ENCODE results near the gene NCOA6. TPM values are rescaled to one million over a fixed set of nuclear protein-coding genes. Genes with fewer than 3 reads are reported as not detected.

The NCOA6 gene
- total RNA-seq, 1 experiment from 2014 or later: 9.8 TPM

DNA sequence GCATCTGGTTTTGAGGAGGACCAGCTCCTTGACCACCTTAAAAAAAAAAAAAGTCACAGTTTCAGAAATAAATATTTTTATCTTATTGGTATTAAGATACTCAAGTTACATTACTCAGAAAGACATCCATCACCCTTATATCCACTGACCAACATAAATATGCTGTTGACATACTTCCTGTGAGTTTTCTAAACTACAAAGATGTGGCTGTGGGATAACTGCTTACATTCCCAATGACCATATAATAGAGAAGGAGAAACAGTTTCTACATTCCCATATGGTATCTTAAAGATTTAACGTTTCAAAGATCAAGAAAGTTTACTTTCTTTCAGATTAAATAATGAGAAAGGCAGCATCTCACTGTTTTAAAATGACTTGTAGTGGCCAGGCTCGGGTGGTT is 75.0 kb downstream of the NCOA6 start:
- TF ChIP-seq EZH2phosphoT487 (IDR thresholded peaks at IDR 0.05; ENCODE audit: borderline replicate concordance, low read length): no peak
- TF ChIP-seq, protein P1, sequence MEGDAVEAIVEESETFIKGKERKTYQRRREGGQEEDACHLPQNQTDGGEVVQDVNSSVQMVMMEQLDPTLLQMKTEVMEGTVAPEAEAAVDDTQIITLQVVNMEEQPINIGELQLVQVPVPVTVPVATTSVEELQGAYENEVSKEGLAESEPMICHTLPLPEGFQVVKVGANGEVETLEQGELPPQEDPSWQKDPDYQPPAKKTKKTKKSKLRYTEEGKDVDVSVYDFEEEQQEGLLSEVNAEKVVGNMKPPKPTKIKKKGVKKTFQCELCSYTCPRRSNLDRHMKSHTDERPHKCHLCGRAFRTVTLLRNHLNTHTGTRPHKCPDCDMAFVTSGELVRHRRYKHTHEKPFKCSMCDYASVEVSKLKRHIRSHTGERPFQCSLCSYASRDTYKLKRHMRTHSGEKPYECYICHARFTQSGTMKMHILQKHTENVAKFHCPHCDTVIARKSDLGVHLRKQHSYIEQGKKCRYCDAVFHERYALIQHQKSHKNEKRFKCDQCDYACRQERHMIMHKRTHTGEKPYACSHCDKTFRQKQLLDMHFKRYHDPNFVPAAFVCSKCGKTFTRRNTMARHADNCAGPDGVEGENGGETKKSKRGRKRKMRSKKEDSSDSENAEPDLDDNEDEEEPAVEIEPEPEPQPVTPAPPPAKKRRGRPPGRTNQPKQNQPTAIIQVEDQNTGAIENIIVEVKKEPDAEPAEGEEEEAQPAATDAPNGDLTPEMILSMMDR (conservative IDR thresholded peaks at IDR 0.05; ENCODE audit: low read depth, low read length): no peak
- TF ChIP-seq EZH2 (IDR thresholded peaks at IDR 0.05; ENCODE audit: low read length, unreplicated experiment): no peak
- H3K27me3 ChIP-seq (ENCODE audit: low read length): no peaks in the 10 kb centered on the region
- CTCF ChIA-PET: no interaction called here
- no peak overlapping the region for H2AFZ ChIP-seq (ENCODE audit: low read length)
- POLR2A ChIA-PET (ENCODE audit: unreplicated experiment): interaction anchor here (0.6 kb wide), 1 partner anchor 741 kb away, joined by 7 read pairs; no protein-coding TSS in a partner anchor
- H3F3A ChIP-seq (ENCODE audit: low read length, unreplicated experiment): no peaks in the 10 kb centered on the region
- ATAC-seq (no peak), DNase-seq (no peak)
- no peak overlapping the region for H3K27ac ChIP-seq (ENCODE audit: low read length)
- intact Hi-C loops (cut with micrococcal nuclease): no loop called here
- no peak overlapping the region for H3K4me2 ChIP-seq (ENCODE audit: low read length)
- BruUV-seq (replicated peaks): no TSS peak
- H3K9me2 ChIP-seq (replicated peaks; ENCODE audit: low read length): no peaks in the 10 kb centered on the region
- H4K20me1 ChIP-seq (ENCODE audit: low read length): no peaks in the 10 kb centered on the region
- peaks cover 52% of the 10 kb centered on the region; the same call in 1 of the 2 replicates for H3K36me3 ChIP-seq (ENCODE audit: low read depth, low read length)
- no peak overlapping the region for H3K4me3 ChIP-seq (ENCODE audit: low read length)
- no peaks in the 10 kb centered on the region for H3K9me3 ChIP-seq (ENCODE audit: low read length)
- no peaks in the 10 kb centered on the region for H3K79me2 ChIP-seq (ENCODE audit: low read length)
- no peaks in the 10 kb centered on the region for H3K4me1 ChIP-seq (ENCODE audit: insufficient read depth, low read length)
- no peak overlapping the region for H3K9ac ChIP-seq (ENCODE audit: low read length)

DNA sequence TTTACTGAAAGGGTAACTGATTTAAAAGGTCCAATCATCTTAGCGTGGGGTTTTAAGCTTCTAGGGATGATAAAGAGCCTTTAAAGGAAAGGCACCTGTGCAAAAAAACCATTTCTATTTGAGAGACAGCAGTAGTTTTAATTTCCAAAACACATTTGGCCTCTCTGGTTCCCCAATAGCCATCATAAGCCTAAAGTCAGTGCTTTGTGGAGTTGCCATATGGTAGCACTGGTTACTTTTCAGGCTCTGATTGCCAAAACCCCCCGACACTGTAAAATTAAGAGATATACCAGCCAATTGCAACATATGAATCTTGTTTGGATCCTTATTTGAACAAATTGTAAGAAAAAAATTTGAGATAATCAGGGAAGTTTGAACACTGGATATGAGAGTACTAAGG is 76.7 kb downstream of the NCOA6 start:
- Histone ChIP-seq H3K27me3 (ENCODE audit: low read length) (no peaks in the 10 kb centered on the region), H3K27ac (ENCODE audit: low read length) (no peak overlapping the region), H3K9me3 (ENCODE audit: low read length) (no peaks in the 10 kb centered on the region), H3K4me3 (ENCODE audit: low read length) (no peak overlapping the region), H3F3A (ENCODE audit: low read length, unreplicated experiment) (no peaks in the 10 kb centered on the region), H4K20me1 (ENCODE audit: low read length) (no peaks in the 10 kb centered on the region), H3K9me2 (replicated peaks; ENCODE audit: low read length) (no peaks in the 10 kb centered on the region), H3K4me1 (ENCODE audit: insufficient read depth, low read length) (no peaks in the 10 kb centered on the region), H2AFZ (ENCODE audit: low read length) (no peak overlapping the region), H3K79me2 (ENCODE audit: low read length) (no peaks in the 10 kb centered on the region), H3K36me3 (ENCODE audit: low read depth, low read length) (peaks cover 53% of the 10 kb centered on the region; the same call in 1 of the 2 replicates), H3K9ac (ENCODE audit: low read length) (no peak overlapping the region), H3K4me2 (ENCODE audit: low read length) (no peak overlapping the region)
- no TSS peak for BruUV-seq (replicated peaks)
- CTCF ChIA-PET: no interaction called here
- TF ChIP-seq EZH2 (IDR thresholded peaks at IDR 0.05; ENCODE audit: low read length, unreplicated experiment): no peak
- TF ChIP-seq, protein P1 (conservative IDR thresholded peaks at IDR 0.05; ENCODE audit: low read depth, low read length): no peak
- no peak for TF ChIP-seq EZH2phosphoT487 (IDR thresholded peaks at IDR 0.05; ENCODE audit: borderline replicate concordance, low read length)
- ATAC-seq: no peak
- POLR2A ChIA-PET (ENCODE audit: unreplicated experiment): no interaction called here
- intact Hi-C loops (cut with micrococcal nuclease): no loop called here
- no peak for DNase-seq

DNA sequence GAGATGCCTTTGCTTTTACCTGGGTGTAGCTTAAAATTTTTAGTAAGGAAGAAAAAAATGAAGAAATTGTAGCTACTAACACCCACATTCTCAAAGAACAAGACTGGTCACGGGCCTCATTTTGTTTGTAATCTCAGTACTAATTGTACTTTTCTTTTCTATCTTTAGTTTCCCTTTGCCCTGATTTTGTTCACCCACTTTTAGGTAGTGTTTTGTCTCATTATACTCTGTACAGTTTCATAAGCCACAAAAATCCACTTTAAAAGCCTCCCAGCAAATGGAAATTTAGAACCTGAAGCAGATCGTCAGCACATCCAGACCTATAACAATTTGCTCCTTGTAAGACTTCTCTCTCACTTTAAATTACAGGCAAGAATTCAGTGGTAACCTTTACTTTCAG is 78.0 kb downstream of the NCOA6 start:
- POLR2A ChIA-PET (ENCODE audit: unreplicated experiment): no interaction called here
- no TSS peak for BruUV-seq (replicated peaks)
- CTCF ChIA-PET: interaction anchor here (0.6 kb wide), 1 partner anchor 128 kb away, joined by 5 read pairs; no protein-coding TSS in a partner anchor

More for the DNA sequence above, 78.0 kb downstream of the NCOA6 start:
- Histone ChIP-seq H3K9me3 (ENCODE audit: low read length) (no peaks in the 10 kb centered on the region), H3K9ac (ENCODE audit: low read length) (no peak overlapping the region), H3K4me1 (ENCODE audit: insufficient read depth, low read length) (no peaks in the 10 kb centered on the region), H2AFZ (ENCODE audit: low read length) (no peak overlapping the region), H3K36me3 (ENCODE audit: low read depth, low read length) (peaks cover 58% of the 10 kb centered on the region), H3K9me2 (replicated peaks; ENCODE audit: low read length) (no peaks in the 10 kb centered on the region), H3F3A (ENCODE audit: low read length, unreplicated experiment) (no peaks in the 10 kb centered on the region), H3K4me3 (ENCODE audit: low read length) (no peak overlapping the region), H3K4me2 (ENCODE audit: low read length) (no peak overlapping the region), H3K27me3 (ENCODE audit: low read length) (no peaks in the 10 kb centered on the region), H3K79me2 (ENCODE audit: low read length) (no peaks in the 10 kb centered on the region), H3K27ac (ENCODE audit: low read length) (no peak overlapping the region), H4K20me1 (ENCODE audit: low read length) (no peaks in the 10 kb centered on the region)
- intact Hi-C loops (cut with micrococcal nuclease): no loop called here
- TF ChIP-seq EZH2phosphoT487 (IDR thresholded peaks at IDR 0.05; ENCODE audit: borderline replicate concordance, low read length) (no peak), EZH2 (IDR thresholded peaks at IDR 0.05; ENCODE audit: low read length, unreplicated experiment) (no peak)
- TF ChIP-seq, protein P1 (conservative IDR thresholded peaks at IDR 0.05; ENCODE audit: low read depth, low read length): no peak
- ATAC-seq: no peak
- DNase-seq: no peak

Data from PC-3 (cell line).